Hepatic stellate cell (primary cell): Measurements from ENCODE around the gene MOGAT3.

ENCODE experiments used
- DNase-seq: peaks from one replicate; pipeline ENCODE4 v3.0.0; 2011; ENCODE audit warnings: low spot score

Gene MOGAT3, protein sequence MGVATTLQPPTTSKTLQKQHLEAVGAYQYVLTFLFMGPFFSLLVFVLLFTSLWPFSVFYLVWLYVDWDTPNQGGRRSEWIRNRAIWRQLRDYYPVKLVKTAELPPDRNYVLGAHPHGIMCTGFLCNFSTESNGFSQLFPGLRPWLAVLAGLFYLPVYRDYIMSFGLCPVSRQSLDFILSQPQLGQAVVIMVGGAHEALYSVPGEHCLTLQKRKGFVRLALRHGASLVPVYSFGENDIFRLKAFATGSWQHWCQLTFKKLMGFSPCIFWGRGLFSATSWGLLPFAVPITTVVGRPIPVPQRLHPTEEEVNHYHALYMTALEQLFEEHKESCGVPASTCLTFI

DNA sequence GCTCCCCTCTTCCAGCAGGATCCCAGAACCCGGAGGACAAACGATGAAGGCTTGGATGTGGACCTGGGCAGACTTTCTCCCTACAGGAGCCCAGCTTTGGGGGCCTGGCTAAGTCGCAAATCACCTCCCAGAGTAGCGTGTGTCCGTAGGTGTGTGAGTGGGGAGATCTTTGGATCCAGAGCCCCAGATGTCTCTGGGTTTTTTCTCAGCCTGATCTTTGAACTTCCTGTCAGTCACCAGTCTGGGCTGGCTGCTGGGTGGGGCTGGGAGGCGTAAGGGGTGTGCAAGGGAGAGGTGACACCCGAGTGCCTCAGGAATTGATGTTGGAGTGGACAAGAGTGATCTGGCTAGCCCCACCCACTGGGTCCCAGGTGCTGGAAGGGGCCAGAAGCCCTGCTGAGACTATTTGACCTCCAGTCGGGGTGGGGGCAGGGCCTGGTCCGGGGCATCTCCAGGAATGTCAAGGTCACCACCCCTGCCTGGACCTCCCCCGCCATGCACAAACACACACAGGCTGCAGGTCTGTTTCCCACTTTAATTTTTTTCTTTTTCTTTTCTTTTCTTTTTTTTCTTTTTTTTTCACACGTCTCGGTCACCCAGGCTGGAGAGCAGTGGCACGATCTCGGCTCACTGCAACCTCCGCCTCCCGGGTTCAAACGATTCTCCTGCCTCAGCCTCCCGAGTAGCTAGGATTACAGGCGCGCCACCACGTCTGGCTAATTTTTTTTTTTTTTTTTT lies at the start of gene MOGAT3:
Gene MOGAT3 (minus strand): TSS at position 175 of the 738 bp plus-strand sequence. CDS start 182 bp downstream, outside the sequence.
- DNase-seq: no peak

DNA sequence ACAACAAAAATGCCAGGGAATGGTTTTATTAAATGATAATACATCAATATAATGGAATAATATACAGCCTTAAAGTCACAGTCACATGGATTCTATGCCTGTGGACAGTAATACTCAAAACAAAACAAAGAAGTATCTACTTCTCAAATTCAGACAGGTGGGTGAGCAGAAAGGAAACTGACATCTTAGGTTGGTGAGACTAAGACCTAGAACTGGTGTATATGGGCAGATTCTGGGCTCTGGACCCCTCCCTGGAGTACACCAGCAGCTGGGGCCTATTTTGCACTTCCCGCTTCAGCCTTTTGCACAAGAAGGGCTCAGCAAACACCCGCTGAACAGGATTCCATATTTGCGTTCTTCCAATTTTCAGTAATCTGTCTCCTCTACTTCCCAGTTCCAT lies 49.5 kb upstream of the MOGAT3 start:
- no peak for DNase-seq

DNA sequence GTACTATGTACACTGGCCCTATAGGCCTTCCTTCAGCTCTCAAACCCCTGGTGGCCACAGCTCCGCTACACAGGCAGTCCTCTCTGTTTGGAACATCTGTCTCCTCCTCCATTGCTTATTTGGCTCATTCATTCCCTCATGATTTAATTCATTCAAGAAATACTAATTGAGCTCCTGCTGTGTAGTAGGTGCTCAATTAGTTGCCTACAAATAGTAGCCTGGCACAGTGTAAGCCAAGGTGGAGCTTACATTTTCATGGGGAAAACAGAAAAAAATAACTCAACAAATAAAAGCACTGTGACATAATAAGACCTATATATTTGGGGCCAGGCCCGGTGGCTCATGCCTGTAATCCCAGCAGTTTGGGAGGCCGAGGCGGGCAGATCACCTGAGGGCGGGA lies 47.4 kb upstream of the MOGAT3 start:
- DNase-seq: no peak

DNA sequence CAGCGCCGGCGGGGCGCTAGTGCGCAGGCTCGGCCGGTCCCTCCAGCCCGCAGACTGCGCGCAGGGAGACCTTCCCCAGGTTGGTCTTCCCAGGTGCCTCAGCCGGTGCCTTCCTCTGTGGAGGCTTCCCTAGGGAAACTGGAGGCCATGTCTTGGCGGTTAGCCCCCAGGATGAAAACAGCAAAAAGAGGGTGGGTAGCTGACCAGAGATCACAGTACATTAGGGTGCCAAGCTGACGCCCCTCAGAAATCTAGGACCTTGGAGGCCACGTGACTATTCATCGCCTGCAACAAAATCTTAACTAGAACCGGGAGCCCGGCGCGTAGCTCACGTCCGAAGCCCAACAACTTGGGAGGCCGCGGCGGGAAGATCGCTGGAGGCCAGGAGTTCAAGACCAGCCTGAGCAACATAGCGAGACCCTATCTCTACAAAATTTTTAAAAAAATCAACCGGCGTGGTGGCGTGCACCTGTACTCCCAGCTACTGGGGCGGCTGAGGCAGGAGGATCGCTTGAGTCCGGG lies 44.4 kb upstream of the MOGAT3 start:
- DNase-seq: no peak

DNA sequence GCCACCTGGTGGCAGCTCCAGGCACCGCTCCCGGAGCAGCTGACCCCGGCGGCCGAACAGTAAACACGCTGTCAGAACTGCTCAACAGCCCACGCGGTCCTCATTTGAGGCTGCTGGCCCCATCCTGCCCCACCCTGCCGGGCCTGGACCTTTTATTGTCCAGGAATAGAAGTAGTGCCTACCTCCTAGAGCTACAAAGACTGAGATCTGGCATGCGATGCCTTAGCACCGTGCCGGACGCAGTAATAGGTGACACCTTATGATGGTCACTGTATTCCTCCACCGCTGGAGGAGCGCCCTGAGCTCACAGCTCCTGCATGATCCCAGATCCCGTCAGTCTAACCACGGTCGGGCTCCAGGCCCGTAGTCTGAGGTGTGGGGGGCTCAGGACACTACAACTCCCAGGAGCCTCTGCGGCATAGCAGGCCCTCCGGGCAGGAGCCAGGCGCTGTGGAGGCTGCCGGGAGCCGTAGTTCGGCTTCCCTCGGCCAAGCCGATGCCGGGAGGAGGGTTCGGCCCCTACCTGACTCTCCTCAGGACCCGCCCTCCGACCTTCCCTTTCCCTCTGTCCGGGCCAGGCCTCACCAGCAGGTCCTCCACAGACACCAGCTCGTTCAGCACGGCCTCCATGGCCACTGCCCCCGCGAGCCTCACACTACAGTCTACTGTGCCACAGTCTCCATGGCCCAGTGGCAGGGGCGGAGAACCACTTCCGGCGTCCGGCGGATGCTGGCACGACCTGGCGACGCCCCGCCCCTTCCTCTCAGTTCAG lies 43.7 kb upstream of the MOGAT3 start, which contains the start of gene FIS1:
Gene FIS1 (minus strand): TSS at position 707 of the 772 bp plus-strand sequence. CDS start 77 bp downstream, at position 630.
- peak; percentile 95 for DNase-seq

DNA sequence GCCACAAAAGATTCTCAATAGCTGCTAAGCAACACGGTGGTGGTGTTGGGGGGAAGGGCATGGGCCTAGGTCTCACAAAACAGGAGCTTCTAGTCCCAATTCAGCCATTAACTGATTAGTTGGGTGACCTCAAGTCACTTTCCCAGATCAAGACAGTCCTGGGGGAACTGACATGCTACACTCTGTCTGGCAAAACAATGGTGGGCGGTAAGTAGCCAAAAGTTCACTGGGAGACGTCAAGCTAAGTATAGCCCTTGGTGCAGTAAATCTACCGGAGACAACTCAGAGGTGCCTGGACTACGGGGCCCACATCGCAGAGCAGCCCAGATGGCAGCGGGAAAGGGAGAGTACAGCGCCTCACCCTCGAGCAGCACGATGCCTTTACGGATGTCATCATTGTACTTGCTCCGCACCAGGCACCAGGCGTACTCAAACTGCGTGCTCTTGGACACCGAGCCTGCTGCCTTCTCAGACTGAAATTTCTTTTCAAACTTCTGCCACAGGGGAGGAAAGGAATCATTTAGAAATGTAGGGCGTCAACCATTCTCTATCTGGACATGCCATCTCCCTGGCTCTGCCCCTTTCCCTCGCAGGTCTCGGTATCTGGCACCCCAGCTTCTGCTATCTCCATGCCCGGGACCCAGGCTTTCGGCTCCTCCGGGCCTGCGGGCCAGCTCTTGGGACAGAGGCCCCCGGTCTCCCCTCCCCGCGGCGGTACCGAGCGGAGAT lies 43.0 kb upstream of the MOGAT3 start:
- no peak for DNase-seq

DNA sequence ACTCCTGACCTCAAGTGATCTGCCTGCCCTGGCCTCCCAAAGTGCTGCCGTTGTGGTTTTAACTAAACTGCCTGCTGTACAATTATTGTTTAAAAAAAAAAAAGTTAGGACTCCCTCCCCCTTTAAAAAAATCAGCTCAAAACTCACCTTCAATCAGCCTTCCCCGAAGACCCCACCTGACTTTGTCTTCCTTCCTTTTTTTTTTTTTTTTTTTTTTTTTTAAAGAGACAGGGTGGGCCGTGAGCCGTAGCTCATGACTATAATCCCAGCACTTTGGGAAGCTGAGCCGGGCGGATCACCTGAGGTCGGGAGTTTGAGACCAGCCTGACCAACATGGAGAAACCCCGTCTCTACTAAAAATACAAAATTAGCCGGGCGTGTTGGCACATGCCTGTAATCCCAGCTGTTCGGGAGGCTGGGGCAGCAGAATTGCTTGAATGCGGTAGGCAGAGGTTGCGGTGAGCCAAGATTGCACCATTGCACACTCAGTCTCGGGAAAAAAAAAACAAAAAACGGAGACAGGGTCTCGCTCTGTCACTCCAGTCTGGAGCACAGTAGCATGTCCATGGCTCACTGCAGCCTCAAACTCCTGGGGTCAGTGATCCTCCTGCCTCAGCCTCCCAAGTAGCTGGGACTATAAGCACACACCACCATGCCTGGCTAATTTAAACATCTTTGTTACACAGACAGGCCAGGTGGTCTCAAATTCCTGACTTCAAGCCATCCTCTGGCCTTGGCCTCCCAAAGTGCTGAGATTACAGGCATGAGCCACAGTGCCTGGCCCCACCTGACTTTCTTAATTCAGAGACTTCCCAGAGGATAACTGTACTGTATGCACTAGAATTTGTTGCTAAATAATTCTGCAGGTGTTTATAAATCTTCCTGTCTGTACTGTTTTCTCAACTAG lies 40.9 kb upstream of the MOGAT3 start:
- no peak for DNase-seq

DNA sequence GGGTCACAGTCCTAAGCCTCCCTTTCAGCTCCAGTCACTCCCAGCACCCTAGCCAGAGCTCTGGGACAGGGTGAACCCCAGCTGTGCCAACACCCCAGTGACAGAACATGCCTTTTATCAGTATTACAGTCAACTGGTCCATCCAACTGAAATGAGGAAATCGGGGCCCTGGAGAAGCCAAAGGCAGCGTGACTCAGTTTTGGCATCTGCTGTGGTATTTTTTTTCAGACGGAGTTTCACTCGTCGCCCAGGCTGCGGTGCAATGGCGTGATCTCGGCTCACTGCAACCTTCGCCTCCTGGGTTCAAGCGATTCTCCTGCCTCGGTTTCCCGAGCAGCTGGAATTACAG lies 40.2 kb upstream of the MOGAT3 start:
- DNase-seq: no peak

DNA sequence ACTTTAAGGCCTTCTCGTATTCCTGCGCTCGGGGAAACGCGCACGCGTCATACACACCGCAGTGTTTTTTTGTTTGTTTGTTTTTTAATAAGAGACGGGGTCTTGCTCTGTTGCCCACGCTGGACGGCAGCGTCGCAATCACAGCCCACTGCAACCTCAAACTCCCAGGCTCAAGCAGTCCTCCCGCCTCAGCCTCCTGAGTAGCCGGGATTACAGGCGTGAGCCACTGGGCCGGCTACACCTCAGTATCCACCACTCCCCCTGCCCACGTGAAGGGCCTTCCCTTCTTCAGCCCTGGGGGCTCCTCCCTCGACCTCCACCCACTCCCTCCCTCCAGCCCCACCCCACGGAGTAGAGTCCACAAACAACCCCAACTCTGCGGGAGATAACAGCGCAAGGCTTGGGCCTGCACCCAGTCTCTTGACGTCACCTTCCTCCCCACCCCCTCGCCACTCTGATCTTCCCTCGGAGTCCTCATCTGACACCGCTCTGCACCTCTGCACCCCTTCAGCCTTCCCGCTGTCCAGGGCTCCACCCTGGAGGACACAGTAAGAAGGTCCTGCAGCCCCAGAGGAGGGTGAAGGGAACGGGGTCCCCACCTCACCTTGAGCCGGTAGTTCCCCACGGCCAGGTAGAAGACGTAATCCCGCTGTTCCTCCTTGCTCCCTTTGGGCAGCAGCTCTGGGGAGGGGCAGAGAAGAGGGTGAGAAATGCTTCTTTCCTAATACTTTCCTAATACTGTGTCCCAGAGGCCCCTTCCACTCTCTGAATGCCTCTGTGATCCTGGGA lies 39.6 kb upstream of the MOGAT3 start:
- DNase-seq: no peak

DNA sequence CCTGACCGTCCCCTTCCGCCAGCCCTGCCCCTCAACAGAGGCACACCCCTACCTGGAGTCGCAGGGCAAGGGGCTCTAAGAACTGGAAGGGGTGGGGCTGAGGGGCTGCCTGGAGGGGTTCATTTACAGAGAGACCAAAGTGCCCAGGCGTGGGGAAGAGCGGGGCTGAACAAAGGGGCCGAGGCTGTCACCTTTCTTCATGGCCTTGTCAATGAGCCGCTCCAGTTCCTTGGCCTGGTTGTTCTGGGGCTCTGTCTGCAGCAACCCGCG lies 39.0 kb upstream of the MOGAT3 start:
- DNase-seq: no peak

DNA sequence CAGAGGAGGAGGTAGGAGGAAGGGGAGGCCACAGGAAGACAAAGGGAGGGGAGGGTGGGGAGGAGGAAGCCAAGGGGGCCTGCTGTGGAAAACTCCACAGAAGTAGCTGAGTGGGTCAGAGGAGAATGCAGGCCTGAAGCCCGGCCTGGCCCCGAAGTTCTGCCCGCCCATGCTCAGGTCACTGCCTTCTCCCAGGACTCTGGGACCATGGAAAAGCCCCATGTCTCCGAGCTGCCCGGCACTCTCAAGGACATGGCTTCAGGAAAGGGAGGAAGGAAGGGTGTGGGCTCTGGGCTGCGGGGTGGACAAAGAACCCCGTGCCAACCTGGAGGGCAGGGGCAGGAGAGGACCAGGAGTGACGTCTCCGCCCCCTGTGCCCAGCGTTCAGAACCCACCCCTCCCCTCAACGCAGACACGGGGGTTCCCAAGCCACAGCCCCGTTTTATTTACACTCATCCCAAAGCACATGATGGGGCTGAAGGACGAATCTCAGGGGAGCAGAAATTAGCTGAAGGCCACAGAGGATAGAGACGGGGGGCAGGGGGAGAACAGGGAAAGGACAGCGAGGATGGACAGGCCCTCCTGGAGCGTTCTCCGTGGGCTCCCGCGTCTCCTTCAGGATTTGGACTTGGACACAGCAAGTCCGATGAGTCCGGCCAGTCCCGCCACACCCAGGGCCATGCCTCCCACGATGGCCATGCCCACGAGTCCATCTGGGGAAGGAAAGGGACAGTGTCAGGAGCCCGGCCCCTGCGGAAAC lies 38.5 kb upstream of the MOGAT3 start:
- no peak for DNase-seq

DNA sequence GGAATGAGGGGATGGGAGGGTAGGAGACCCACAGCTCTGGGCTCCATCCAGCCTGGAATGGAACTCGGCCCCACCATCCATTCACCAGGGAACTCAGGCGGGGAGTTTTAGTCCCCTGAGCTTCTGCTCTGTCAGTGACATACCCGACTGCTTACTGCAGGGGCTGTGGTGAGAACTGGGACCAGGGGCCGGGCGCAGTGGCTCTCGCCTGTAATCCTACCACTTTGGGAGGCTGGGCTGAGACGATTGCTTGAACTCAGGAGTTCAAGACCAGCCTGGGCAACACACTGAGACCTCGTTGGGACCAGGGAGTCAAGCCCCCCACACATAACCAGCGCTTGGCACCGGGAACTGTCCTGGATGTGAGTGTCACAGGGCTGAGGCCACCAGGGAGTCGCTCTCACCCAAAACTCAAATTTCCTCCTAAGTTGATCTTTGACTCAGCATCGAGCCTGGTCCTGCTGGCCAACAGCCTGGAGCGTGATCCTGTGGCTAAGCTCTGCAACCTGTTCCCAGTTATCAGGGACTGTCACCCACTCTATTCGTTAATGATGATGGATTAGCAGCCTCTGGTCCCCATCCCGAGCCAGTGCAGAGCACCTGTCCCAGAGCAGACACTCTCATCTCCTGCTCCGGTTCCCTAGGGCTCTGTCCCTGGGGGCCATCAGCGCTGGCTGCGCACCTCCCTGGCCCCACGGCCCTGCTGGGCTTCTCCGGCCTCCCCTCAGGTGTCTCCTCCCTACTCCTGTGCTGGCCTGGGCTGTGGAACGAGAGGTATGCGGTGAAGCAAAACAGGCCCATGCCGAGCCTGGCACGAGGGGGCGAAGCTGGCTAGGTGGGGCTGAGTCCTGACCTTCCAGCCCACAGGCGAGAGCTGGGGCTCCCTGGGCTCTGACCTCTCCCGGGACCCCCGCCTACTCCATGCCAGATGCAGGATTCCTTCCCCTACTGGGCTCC lies 37.7 kb upstream of the MOGAT3 start:
- DNase-seq: no peak

DNA sequence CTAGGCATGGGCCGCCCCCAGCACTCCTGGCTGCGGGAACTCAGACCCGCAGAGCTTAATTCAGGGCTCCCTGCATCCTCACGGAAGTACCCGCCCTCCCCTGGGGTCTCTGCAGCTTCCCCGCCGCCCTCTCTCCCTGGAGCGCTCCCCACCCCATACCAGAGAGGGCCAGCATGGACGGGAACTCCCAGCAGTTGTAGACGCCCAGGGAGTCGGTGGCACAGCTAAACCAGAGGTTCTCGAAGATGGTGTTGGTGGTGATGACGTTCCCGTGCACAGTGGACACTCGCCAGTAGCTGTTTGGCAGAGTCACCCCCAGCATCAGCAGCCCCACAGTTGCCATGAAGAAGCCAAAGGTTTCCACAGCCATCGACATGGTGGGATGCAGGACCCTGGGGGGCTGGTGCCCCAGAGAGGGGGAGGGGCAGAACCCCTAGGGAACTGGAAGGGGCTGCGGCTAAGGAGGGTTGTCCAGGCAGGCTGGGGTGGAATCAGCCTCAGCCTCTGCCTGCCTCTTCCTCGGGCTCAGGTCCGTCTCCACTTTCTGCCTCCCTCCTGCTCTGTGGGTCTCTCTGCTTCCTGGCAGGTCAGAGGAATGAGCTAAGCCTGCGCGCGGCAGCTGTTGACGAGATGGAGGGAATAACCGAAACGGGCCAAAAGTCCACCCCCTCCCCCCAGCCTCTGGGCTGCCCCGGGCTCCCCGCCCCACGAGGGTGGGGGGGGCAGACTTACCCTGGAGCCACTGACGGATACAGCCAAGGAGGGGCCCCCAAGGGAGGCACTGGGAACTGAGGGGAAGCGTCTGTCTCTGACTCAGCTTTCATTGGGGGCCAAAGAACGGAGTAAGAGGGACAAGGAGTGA lies 36.6 kb upstream of the MOGAT3 start, which contains the start of gene CLDN15:
Gene CLDN15 (minus strand): TSS at position 597 of the 862 bp plus-strand sequence. CDS start 221 bp downstream, at position 376.
- peak; percentile 79 for DNase-seq

DNA sequence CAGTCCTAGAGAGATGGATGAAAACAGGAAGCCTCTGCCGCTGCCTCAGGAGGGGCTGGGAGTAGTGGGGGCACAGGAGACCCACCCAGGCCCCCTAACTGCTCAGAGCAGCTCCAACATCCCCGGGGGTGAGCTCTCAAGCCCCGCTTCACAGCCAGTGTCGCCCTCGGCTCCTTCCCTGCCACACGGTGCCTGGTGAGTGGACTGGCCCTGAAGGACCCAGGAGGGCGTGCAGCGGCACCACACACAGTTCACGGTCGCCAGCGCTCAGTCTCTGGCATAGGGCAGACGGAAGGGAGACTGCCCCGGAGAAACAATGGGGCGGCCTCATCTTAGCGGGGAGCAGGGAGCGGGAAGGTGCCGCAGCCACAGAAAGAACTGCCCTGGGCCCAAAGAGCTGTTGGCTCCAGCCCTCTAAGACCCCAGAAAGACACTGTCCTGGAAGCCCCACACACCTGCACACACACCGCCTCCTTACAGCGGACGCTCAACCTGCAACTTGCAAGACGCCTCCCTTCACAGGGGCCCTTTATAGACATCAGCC lies 35.5 kb upstream of the MOGAT3 start:
- DNase-seq: no peak

DNA sequence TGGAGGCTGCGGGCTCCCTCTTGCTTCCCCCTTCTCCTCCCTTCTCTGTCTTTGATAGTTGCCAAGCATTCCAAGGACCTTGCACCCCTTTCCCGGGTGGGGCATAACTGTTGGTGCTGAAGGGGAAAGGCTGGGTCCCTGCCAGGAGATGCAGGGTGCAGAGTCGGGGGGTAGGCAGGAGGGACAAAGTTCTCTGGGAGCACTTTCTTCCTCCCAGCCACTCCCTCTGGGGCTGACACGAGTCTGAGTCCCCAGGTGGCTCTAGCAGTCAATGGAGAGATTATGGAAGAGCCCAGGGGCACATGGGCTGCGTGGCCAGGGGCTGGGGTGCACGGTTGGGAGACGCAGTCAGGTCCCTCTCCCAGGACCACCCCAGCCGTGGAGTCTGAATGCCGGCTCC lies 34.7 kb upstream of the MOGAT3 start:
- DNase-seq: no peak

DNA sequence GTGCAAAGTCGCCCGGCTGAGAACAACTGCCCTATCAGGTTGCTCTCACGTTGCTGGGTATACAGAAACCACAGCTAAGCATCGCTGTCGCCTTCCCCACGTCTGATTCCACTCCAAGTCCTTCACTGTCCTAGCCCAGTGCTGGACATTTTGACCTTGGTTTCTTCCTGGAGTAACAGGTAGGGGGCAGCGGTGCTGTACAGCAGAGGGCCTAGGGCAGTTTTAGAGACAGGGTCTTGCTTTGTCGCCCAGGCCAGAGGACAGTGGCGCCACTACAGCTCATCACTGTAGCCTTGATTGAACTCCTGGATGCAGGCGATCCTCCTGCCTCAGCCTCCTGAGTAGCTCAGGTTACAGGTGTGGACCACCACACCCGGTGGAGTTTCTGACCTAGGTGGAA lies 34.2 kb upstream of the MOGAT3 start:
- DNase-seq: no peak

DNA sequence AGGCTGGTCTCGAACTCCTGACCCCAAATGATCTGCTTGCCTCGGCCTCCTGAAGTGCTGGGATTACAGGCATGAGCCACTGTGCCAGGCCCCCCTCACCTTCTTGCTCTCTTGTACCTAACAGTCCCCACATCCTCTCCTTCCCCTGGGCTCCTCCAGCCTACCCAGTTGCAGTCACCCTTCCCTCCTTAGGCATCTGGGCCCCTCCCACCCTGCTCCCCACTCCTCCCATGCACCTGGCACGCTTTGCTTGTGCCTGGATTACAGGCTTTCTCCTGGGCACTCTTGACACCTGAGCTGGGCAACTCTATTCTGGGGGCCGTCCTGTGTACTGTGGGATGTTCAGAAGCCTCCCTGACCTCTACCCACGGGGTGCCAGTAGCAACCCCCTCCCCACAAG lies 33.8 kb upstream of the MOGAT3 start:
- no peak for DNase-seq
